Gastrocnemius medialis (tissue), 4 donors: Measurements from ENCODE around the gene SCNN1A.

Experiments
- CTCF ChIP-seq, 5 experiments: fragments of 450-650 bp in 3 of 5; fragments of 200-600 bp in 2 of 5; sonication (generic) in 2 of 5; IDR thresholded peaks in 4 of 5; conservative IDR thresholded peaks in 1 of 5; 1 replicate in 4 of 5; 2 replicates in 1 of 5; pipeline ENCODE4 v1.5.1; 2016 to 2019; ENCODE audit warnings: antibody characterized with exemption in 5 of 5, mild to moderate bottlenecking in 3 of 5, moderate library complexity in 3 of 5
- POLR2A ChIP-seq, 2 donors: fragments of 450-650 bp; IDR thresholded peaks; one replicate each; pipeline ENCODE4 v1.6.1; 2017; ENCODE audit warnings: antibody characterized with exemption in 2 of 2, mild to moderate bottlenecking in 2 of 2, moderate library complexity in 2 of 2

GRCh38 chr12:6330192-6330591, 45.2 kb downstream of the SCNN1A start:
- TF ChIP-seq CTCF (IDR thresholded peaks at IDR 0.05 in 4 of 5, conservative IDR thresholded peaks at IDR 0.05 in 1 of 5) (no peak), POLR2A (IDR thresholded peaks at IDR 0.05) (no peak)
